Breast epithelium (tissue), 4 donors: ENCODE measurements around the gene WBP11. TPM values are rescaled to one million over a fixed set of nuclear protein-coding genes. Genes with fewer than 3 reads are reported as not detected.

Source experiments
- DNase-seq, 2 donors: peaks; one replicate each; pipeline ENCODE4 v3.0.0-alpha.2; 2019; ENCODE audit warnings: low spot score in 2 of 2
- H3K27ac ChIP-seq, 2 donors: fragments of 200-600 bp; sonication (generic) in 1 of 2; one replicate each; pipeline ENCODE4 v1.5.1; 2016 to 2019; ENCODE audit warnings: mild to moderate bottlenecking in 1 of 2
- H3K27me3 ChIP-seq, 2 donors: fragments of 200-600 bp; sonication (generic) in 1 of 2; one replicate each; pipeline versions ENCODE4 v1.5.1 to v1.6.0; 2017 to 2019; ENCODE audit warnings: control low read depth in 1 of 2, mild to moderate bottlenecking in 1 of 2
- H3K36me3 ChIP-seq: fragments of 200-600 bp; one replicate; pipeline ENCODE4 v1.5.1; 2019
- H3K4me1 ChIP-seq, 2 donors: fragments of 200-600 bp; sonication (generic); one replicate each; pipeline ENCODE4 v1.5.1; 2016 to 2019; ENCODE audit warnings: control low read depth in 1 of 2
- H3K4me3 ChIP-seq, 3 donors: fragments of 200-600 bp; sonication (generic); 1 replicate in 2 of 3; 2 replicates in 1 of 3; pipeline ENCODE4 v1.5.1; 2016 to 2019; ENCODE audit warnings: mild to moderate bottlenecking in 3 of 3, moderate library complexity in 2 of 3
- H3K9me3 ChIP-seq, 2 donors: fragments of 200-600 bp; sonication (generic) in 1 of 2; one replicate each; pipeline ENCODE4 v1.5.1; 2016 to 2019; ENCODE audit warnings: control low read depth in 1 of 2
- CTCF ChIP-seq, 3 donors: fragments of 450-650 bp; IDR thresholded peaks; one replicate each; pipeline ENCODE4 v1.5.1; 2016 to 2017; ENCODE audit warnings: antibody characterized with exemption in 3 of 3, mild to moderate bottlenecking in 3 of 3, moderate library complexity in 3 of 3
- POLR2A ChIP-seq: fragments of 450-650 bp; IDR thresholded peaks from one replicate; pipeline ENCODE4 v1.6.1; 2016; ENCODE audit warnings: antibody characterized with exemption, mild to moderate bottlenecking, moderate library complexity
- POLR2AphosphoS5 ChIP-seq, 3 donors: sonication (generic); formaldehyde crosslinking; IDR thresholded peaks; one replicate each; pipeline ENCODE4 v1.6.1; 2017; ENCODE audit warnings: antibody characterized with exemption in 3 of 3
- intact Hi-C: fragments of 100-400 bp; cut with DNase I; formaldehyde crosslinking; loops from one replicate; pipeline ENCODE4 v1.15.1; 2023; ENCODE audit warnings: low total_unique reads
- total RNA-seq, 3 donors: library from RNA; depleted of rRNA; stranded (reverse); fragments of >200 nt; gene quantifications; one replicate each; pipeline ENCODE4 v1.1.0, GENCODE V29; 2016

WBP11 gene
- total RNA-seq, 3 donors from 2014 or later, result 20.3 to 22.8 (median 22.1) TPM

- Histone ChIP-seq H3K27ac (no peak overlapping the region), H3K9me3 (no peaks in the 10 kb centered on the region), H3K4me1 (no peaks in the 10 kb centered on the region), H3K36me3 (no peaks in the 10 kb centered on the region), H3K4me3 (no peak overlapping the region), H3K27me3 (no peaks in the 10 kb centered on the region)
- no peak for DNase-seq
- intact Hi-C loops, result no loop called here
- no peak for TF ChIP-seq CTCF (IDR thresholded peaks at IDR 0.05)
- TF ChIP-seq POLR2A, result no peak
- TF ChIP-seq POLR2AphosphoS5 (IDR thresholded peaks at IDR 0.05), result no peak
Observed at GRCh38 chr12:14834509-14834908, 31.2 kb upstream of the WBP11 start.

- no peaks in the 10 kb centered on the region for H3K27me3 ChIP-seq
- intact Hi-C loops, result no loop called here
- TF ChIP-seq POLR2AphosphoS5 (IDR thresholded peaks at IDR 0.05), result no peak
- no peak for TF ChIP-seq CTCF (IDR thresholded peaks at IDR 0.05)
- no peak for TF ChIP-seq POLR2A
- DNase-seq, result no peak
- no peak overlapping the region for H3K27ac ChIP-seq
- H3K4me1 ChIP-seq, result no peaks in the 10 kb centered on the region
- no peaks in the 10 kb centered on the region for H3K36me3 ChIP-seq
- H3K4me3 ChIP-seq, result no peak overlapping the region
- H3K9me3 ChIP-seq, result no peaks in the 10 kb centered on the region
Observed at GRCh38 chr12:14833952-14834351, 30.7 kb upstream of the WBP11 start.

- Histone ChIP-seq H3K4me1 (no peaks in the 10 kb centered on the region), H3K27me3 (no peaks in the 10 kb centered on the region), H3K4me3 (no peak overlapping the region), H3K9me3 (no peaks in the 10 kb centered on the region), H3K36me3 (no peaks in the 10 kb centered on the region), H3K27ac (no peak overlapping the region)
- no peak for DNase-seq
- intact Hi-C loops, result no loop called here
- TF ChIP-seq POLR2A, result no peak
- no peak for TF ChIP-seq CTCF (IDR thresholded peaks at IDR 0.05)
- no peak for TF ChIP-seq POLR2AphosphoS5 (IDR thresholded peaks at IDR 0.05)
Observed at GRCh38 chr12:14833336-14833735, 30.1 kb upstream of the WBP11 start.

GRCh38 chr12:14828892-14829291 lies 25.6 kb upstream of the WBP11 start:
- DNase-seq, result no peak
- Histone ChIP-seq H3K9me3 (no peaks in the 10 kb centered on the region), H3K4me3 (no peak overlapping the region), H3K36me3 (no peaks in the 10 kb centered on the region), H3K27me3 (no peaks in the 10 kb centered on the region), H3K4me1 (no peaks in the 10 kb centered on the region), H3K27ac (no peak overlapping the region)
- TF ChIP-seq POLR2A (no peak), POLR2AphosphoS5 (IDR thresholded peaks at IDR 0.05) (no peak), CTCF (IDR thresholded peaks at IDR 0.05) (no peak)
- intact Hi-C loops, result no loop called here

- Histone ChIP-seq H3K4me3 (no peak overlapping the region), H3K9me3 (no peaks in the 10 kb centered on the region), H3K4me1 (no peaks in the 10 kb centered on the region), H3K36me3 (no peaks in the 10 kb centered on the region), H3K27me3 (no peaks in the 10 kb centered on the region), H3K27ac (no peak overlapping the region)
- TF ChIP-seq CTCF (IDR thresholded peaks at IDR 0.05), result no peak
- TF ChIP-seq POLR2AphosphoS5 (IDR thresholded peaks at IDR 0.05), result no peak
- no peak for TF ChIP-seq POLR2A
- DNase-seq, result no peak
- intact Hi-C loops, result no loop called here
Observed at GRCh38 chr12:14827043-14827442, 23.8 kb upstream of the WBP11 start.
